ENCODE data around the gene GPR135. TPM values are rescaled to one million over a fixed set of nuclear protein-coding genes. Genes with fewer than 3 reads are reported as not detected.
A peak's percentile ranks its signal among the peaks of the same experiment; 100 is the strongest.

GPR135 gene
- polyA plus RNA-seq, 1 experiment = 1.3 TPM

DNA sequence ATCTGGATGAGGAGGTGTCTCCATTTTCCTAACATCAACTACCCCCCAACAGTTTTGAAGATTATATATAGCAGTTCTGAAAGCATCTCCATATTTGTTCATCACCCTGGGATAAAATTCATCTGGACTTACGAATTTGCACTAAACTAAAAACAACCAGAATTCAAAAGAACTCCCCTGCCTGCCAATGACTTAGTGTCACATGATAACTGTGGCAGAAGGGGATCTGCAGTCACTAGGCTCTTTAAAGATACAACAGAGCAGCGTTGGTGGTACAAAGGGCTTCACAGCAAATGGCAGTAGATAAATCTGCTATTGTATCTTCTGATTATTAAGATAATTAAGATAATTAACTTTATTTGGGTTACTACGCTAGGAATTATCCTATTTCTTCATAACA is 30.1 kb downstream of the GPR135 start:
- Histone ChIP-seq H3K27me3 (ENCODE audit: control insufficient read depth, insufficient read depth, low read length) (no peaks in the 10 kb centered on the region), H3K36me3 (ENCODE audit: control insufficient read depth, insufficient read depth, low read length) (no peaks in the 10 kb centered on the region), H3K4me3 (ENCODE audit: low read depth, low read length) (no peak overlapping the region)
- TF ChIP-seq, protein P1, sequence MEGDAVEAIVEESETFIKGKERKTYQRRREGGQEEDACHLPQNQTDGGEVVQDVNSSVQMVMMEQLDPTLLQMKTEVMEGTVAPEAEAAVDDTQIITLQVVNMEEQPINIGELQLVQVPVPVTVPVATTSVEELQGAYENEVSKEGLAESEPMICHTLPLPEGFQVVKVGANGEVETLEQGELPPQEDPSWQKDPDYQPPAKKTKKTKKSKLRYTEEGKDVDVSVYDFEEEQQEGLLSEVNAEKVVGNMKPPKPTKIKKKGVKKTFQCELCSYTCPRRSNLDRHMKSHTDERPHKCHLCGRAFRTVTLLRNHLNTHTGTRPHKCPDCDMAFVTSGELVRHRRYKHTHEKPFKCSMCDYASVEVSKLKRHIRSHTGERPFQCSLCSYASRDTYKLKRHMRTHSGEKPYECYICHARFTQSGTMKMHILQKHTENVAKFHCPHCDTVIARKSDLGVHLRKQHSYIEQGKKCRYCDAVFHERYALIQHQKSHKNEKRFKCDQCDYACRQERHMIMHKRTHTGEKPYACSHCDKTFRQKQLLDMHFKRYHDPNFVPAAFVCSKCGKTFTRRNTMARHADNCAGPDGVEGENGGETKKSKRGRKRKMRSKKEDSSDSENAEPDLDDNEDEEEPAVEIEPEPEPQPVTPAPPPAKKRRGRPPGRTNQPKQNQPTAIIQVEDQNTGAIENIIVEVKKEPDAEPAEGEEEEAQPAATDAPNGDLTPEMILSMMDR (IDR thresholded peaks at IDR 0.05; ENCODE audit: insufficient read depth, low read depth, low read length) = no peak
- DNase-seq (ENCODE audit: low read depth) = no peak
- CTCF ChIA-PET = interaction anchor here (1.2 kb wide), 1 partner anchor 308 kb away, joined by 3 read pairs; no protein-coding TSS in a partner anchor
- POLR2A ChIA-PET = no interaction called here

DNA sequence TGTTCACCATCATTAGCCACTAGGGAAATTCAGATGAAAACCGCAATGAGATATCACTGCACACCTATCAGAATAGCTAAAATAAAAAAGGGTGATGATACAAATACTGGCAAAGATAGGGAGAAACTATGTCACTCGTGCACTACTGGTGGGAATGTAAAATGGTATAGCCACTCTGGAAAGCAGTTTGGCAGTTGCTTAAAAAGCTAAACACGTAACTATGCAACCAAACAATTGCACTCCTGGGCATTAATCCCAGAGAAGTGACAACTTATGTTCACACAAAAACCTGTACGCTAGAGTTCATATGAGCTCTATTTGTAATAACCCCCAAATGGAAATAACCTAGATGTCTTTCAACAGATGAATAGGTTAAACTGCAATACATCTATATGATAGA is 35.4 kb downstream of the GPR135 start:
- CTCF ChIA-PET = interaction anchor here (1.8 kb wide), 1 partner anchor 101 kb away, joined by 3 read pairs; no protein-coding TSS in a partner anchor
- no peaks in the 10 kb centered on the region for H3K36me3 ChIP-seq (ENCODE audit: control insufficient read depth, insufficient read depth, low read length)
- TF ChIP-seq, protein P1 (IDR thresholded peaks at IDR 0.05; ENCODE audit: insufficient read depth, low read depth, low read length) = no peak
- DNase-seq (ENCODE audit: low read depth) = no peak
- POLR2A ChIA-PET = no interaction called here
- no peaks in the 10 kb centered on the region for H3K27me3 ChIP-seq (ENCODE audit: control insufficient read depth, insufficient read depth, low read length)
- no peak overlapping the region for H3K4me3 ChIP-seq (ENCODE audit: low read depth, low read length)

DNA sequence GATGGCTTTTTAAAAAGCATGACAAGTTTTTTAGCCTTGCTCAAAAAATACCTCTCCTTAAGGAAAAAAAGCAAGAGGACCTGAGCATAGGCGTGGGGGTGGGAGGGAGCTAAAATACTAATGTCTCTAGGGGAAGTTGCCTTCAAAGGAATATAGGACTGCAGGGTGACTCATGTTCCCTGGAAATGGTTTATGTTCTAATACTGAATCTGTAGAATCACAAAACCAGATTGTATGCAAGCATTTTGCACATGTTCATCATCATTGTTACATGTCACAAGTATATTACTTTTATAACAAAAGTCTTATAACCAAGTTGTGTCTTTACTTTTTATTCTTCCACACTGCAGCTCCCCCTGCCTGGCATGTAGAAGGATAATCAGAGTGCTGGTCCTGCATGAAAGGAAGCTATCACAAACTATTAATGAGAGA is 36.6 kb downstream of the GPR135 start:
- POLR2A ChIA-PET = no interaction called here
- TF ChIP-seq, protein P1 (IDR thresholded peaks at IDR 0.05; ENCODE audit: insufficient read depth, low read depth, low read length) = peak; percentile 43

DNA sequence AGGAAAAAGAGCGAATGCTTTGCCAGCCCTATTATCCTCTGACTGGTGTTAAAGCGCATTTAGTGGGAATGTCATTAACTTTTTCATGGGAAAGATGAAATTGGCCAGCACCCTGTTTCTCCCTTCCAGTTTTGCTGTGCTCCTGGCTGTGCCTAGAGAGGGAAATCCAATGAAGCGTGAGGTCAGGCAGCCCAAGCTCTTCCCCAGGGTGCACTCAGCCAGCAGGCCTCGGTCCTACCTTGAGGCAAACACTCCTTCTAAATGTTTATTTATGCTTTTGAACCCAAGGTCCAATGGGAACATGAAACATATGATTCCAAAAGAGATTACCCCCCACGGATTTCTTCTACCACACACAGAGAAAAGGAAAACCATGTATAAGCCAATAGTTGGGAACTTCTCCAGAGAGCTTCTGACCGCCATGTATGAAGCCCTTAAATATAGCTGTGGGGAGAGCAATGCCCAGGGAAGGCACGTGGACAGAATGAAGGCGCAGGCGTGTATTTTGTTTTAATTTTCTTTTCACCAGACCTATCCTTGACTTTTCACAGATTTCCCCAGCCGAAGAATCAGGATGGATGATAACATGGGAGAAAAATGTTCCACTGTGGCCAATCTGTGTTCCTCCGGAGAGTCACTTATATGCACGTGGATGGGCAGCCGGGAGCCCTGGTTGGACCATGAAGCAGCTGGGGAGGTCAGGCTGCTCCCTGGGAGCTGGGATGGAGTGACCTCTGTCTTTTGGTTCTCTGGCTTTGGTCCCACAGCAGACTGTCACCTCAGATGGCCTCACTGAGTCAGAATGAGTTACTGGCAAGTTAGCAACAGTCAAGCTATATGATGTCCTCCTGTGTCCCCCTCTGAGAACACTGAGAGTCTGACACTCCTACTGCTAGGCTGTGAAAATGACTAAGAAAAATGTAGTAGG is 37.3 kb downstream of the GPR135 start:
- no peak for DNase-seq (ENCODE audit: low read depth)
- POLR2A ChIA-PET = no interaction called here
- CTCF ChIA-PET = interaction anchor here (0.8 to 2.1 kb wide), 9 partner anchors 9 to 304 kb away, joined by 3 to 11 read pairs (median 6); partner anchors contain the start of gene DAAM1

More for the DNA sequence above, 36.6 kb downstream of the GPR135 start:
- no peaks in the 10 kb centered on the region for H3K36me3 ChIP-seq (ENCODE audit: control insufficient read depth, insufficient read depth, low read length)
- no peak overlapping the region for H3K4me3 ChIP-seq (ENCODE audit: low read depth, low read length)
- DNase-seq (ENCODE audit: low read depth) = no peak
- CTCF ChIA-PET = interaction anchor here (0.6 to 2.1 kb wide), 11 partner anchors 9 to 305 kb away, joined by 3 to 11 read pairs (median 5); partner anchors contain the start of gene DAAM1
- H3K27me3 ChIP-seq (ENCODE audit: control insufficient read depth, insufficient read depth, low read length) = no peaks in the 10 kb centered on the region

More for the DNA sequence above, 37.3 kb downstream of the GPR135 start:
- H3K36me3 ChIP-seq (ENCODE audit: control insufficient read depth, insufficient read depth, low read length) = no peaks in the 10 kb centered on the region
- H3K27me3 ChIP-seq (ENCODE audit: control insufficient read depth, insufficient read depth, low read length) = no peaks in the 10 kb centered on the region
- TF ChIP-seq, protein P1 (IDR thresholded peaks at IDR 0.05; ENCODE audit: insufficient read depth, low read depth, low read length) = no peak
- H3K4me3 ChIP-seq (ENCODE audit: low read depth, low read length) = no peak overlapping the region

Data from BJ (cell line).